H9 (cell line): ENCODE data around the gene CYP27B1. TPM values are rescaled to one million over a fixed set of nuclear protein-coding genes. Genes with fewer than 3 reads are reported as not detected.

ENCODE experiments used
- DNase-seq: peaks from one replicate; pipeline ENCODE4 v3.0.0-alpha.2; 2017
- H2AFZ ChIP-seq: one replicate; pipeline ENCODE4 v1.6.1; 2013; ENCODE audit warnings: mild to moderate bottlenecking, low read length, control low read depth, moderate library complexity
- H2AK5ac ChIP-seq: 2 replicates; pipeline ENCODE4 v1.6.1; 2013; ENCODE audit warnings: low read length, control low read depth, mixed read lengths; ENCODE audit not compliant: insufficient read length
- H2BK120ac ChIP-seq: one replicate; pipeline ENCODE4 v1.6.1; 2013; ENCODE audit warnings: low read depth, mild to moderate bottlenecking, low read length, control low read depth, inconsistent platforms; ENCODE audit not compliant: poor library complexity, severe bottlenecking
- H2BK12ac ChIP-seq: 2 replicates; pipeline ENCODE4 v1.6.1; 2013; ENCODE audit warnings: low read length, control low read depth, mixed read lengths, low read depth; ENCODE audit not compliant: insufficient read length
- H2BK15ac ChIP-seq: 2 replicates; pipeline ENCODE4 v1.6.1; 2013; ENCODE audit warnings: low read depth, low read length, control low read depth
- H2BK20ac ChIP-seq: one replicate; pipeline ENCODE4 v1.6.1; 2013; ENCODE audit warnings: low read depth, mild to moderate bottlenecking, low read length, control low read depth, inconsistent platforms; ENCODE audit not compliant: poor library complexity, severe bottlenecking
- H2BK5ac ChIP-seq: 2 replicates; pipeline ENCODE4 v1.6.1; 2013; ENCODE audit warnings: low read length, control low read depth, mixed read lengths; ENCODE audit not compliant: insufficient read length
- H3K14ac ChIP-seq: 2 replicates; pipeline ENCODE4 v1.6.1; 2013; ENCODE audit warnings: low read length, control low read depth; ENCODE audit not compliant: insufficient read depth
- H3K18ac ChIP-seq: 2 replicates; pipeline ENCODE4 v1.6.1; 2013; ENCODE audit warnings: low read depth, mild to moderate bottlenecking, mixed read lengths, low read length, control low read depth; ENCODE audit not compliant: insufficient read length
- H3K23ac ChIP-seq: 2 replicates; pipeline ENCODE4 v1.6.1; 2013; ENCODE audit warnings: low read length, control low read depth, mixed read lengths, low read depth; ENCODE audit not compliant: insufficient read length
- H3K23me2 ChIP-seq: 2 replicates; pipeline ENCODE4 v1.6.1; 2013; ENCODE audit warnings: low read depth, mild to moderate bottlenecking, mixed read lengths, low read length, control low read depth; ENCODE audit not compliant: insufficient read length, poor library complexity, severe bottlenecking
- H3K27ac ChIP-seq: 2 replicates; pipeline ENCODE4 v1.5.1; 2013; ENCODE audit warnings: low read length, control low read depth, mixed read lengths, low read depth; ENCODE audit not compliant: insufficient read length
- H3K27me3 ChIP-seq: 2 replicates; pipeline ENCODE4 v1.6.1; 2013; ENCODE audit warnings: low read length, control low read depth, inconsistent platforms; ENCODE audit not compliant: insufficient read depth
- H3K4ac ChIP-seq: 2 replicates; pipeline ENCODE4 v1.6.1; 2013; ENCODE audit warnings: low read depth, mild to moderate bottlenecking, control low read depth, inconsistent platforms, low read length, moderate library complexity
- H3K4me1 ChIP-seq: 2 replicates; pipeline ENCODE4 v1.6.1; 2013; ENCODE audit warnings: low read length, control low read depth, inconsistent platforms; ENCODE audit not compliant: insufficient read depth
- H3K4me2 ChIP-seq: 2 replicates; pipeline ENCODE4 v1.6.1; 2013; ENCODE audit warnings: low read length, control low read depth, mixed read lengths; ENCODE audit not compliant: insufficient read length, insufficient read depth
- H3K56ac ChIP-seq: 2 replicates; pipeline ENCODE4 v1.6.1; 2013; ENCODE audit warnings: low read depth, mild to moderate bottlenecking, mixed read lengths, low read length, control low read depth; ENCODE audit not compliant: insufficient read length
- H3K79me1 ChIP-seq: 2 replicates; pipeline ENCODE4 v1.6.1; 2013; ENCODE audit warnings: low read depth, mild to moderate bottlenecking, moderate library complexity, low read length, control low read depth, inconsistent platforms; ENCODE audit not compliant: insufficient read depth, poor library complexity, severe bottlenecking
- H3K79me2 ChIP-seq: 2 replicates; pipeline ENCODE4 v1.6.1; 2013; ENCODE audit warnings: low read length, control low read depth, inconsistent platforms; ENCODE audit not compliant: insufficient read depth
- H3K9ac ChIP-seq: 2 replicates; pipeline ENCODE4 v1.6.1; 2013; ENCODE audit warnings: low read length, control low read depth, mixed read lengths; ENCODE audit not compliant: insufficient read length; ENCODE audit errors: extremely low read depth
- H3K9me3 ChIP-seq: one replicate; pipeline ENCODE4 v1.6.1; 2013; ENCODE audit warnings: low read depth, low read length, inconsistent platforms; ENCODE audit not compliant: control insufficient read depth
- H3T11ph ChIP-seq: one replicate; pipeline ENCODE4 v1.6.1; 2013; ENCODE audit warnings: mild to moderate bottlenecking, low read length, control low read depth, inconsistent platforms
- H4K20me1 ChIP-seq: one replicate; pipeline ENCODE4 v1.6.1; 2013; ENCODE audit not compliant: control insufficient read depth, insufficient read length, insufficient read depth
- H4K5ac ChIP-seq: 2 replicates; pipeline ENCODE4 v1.6.1; 2013; ENCODE audit warnings: low read depth, mild to moderate bottlenecking, mixed read lengths, low read length, control low read depth; ENCODE audit not compliant: insufficient read length
- H4K8ac ChIP-seq: replicated peaks from 2 replicates; pipeline ENCODE4 v1.6.1; 2013; ENCODE audit warnings: low read length, control low read depth, mixed read lengths, low read depth; ENCODE audit not compliant: insufficient read length
- H4K91ac ChIP-seq: 2 replicates; pipeline ENCODE4 v1.6.1; 2013; ENCODE audit warnings: low read depth, mild to moderate bottlenecking, moderate library complexity, mixed read lengths, low read length, control low read depth; ENCODE audit not compliant: insufficient read length
- H3K27ac Mint-ChIP-seq, 3 experiments: 2 replicates in 2 of 3; 3 replicates in 1 of 3; pipeline ENCODE4 v1.8.0; 2020 to 2021; ENCODE audit warnings: mixed read lengths in 3 of 3, mild to moderate bottlenecking in 1 of 3, moderate library complexity in 1 of 3
- H3K27me3 Mint-ChIP-seq: 2 replicates; pipeline ENCODE4 v1.8.0; 2021; ENCODE audit warnings: low read depth, mild to moderate bottlenecking, moderate library complexity, mixed read lengths
- H3K36me3 Mint-ChIP-seq, 3 experiments: 2 replicates in 2 of 3; 3 replicates in 1 of 3; pipeline ENCODE4 v1.8.0; 2020 to 2021; ENCODE audit warnings: low read depth in 3 of 3, mixed read lengths in 3 of 3; ENCODE audit not compliant: insufficient read depth in 1 of 3
- H3K4me1 Mint-ChIP-seq, 2 experiments: 2 replicates each; pipeline ENCODE4 v1.8.0; 2020; ENCODE audit warnings: mixed read lengths in 2 of 2
- H3K4me3 Mint-ChIP-seq, 2 experiments: 2 replicates in 1 of 2; 3 replicates in 1 of 2; pipeline ENCODE4 v1.8.0; 2020 to 2021; ENCODE audit warnings: mild to moderate bottlenecking in 2 of 2, mixed read lengths in 2 of 2, moderate library complexity in 1 of 2
- H3K9me3 Mint-ChIP-seq, 2 experiments: 2 replicates in 1 of 2; 3 replicates in 1 of 2; pipeline ENCODE4 v1.8.0; 2020; ENCODE audit warnings: mild to moderate bottlenecking in 2 of 2, mixed read lengths in 2 of 2, moderate library complexity in 1 of 2
- WGBS: extraction: QIAGEN DNeasy Blood & Tissue Kit; methylation state at CpG from one replicate; pipeline ENCODE4 v1.1.7; 2013; ENCODE audit warnings: missing lambda C conversion rate, low lambda C conversion rate, mixed read lengths; ENCODE audit not compliant: insufficient read length; ENCODE audit errors: extremely low coverage; 5-methylcytosine and 5-hydroxymethylcytosine counted together
- microRNA-seq: library from miRNA; unstranded; fragments of <30 nt; microRNA quantifications from one replicate; pipeline ENCODE4, GENCODE V29; 2020; ENCODE audit warnings: borderline microRNAs expressed
- total RNA-seq: library from RNA; stranded (reverse); gene quantifications from 2 replicates; pipeline ENCODE4 v1.2.1, GENCODE V29; 2021
- TF ChIP-seq, protein P1 (sequence below): fragments of 200-600 bp; sonication (generic); conservative IDR thresholded peaks from 3 replicates; pipeline ENCODE4 v1.8.0; 2021; ENCODE audit warnings: antibody characterized with exemption, mild to moderate bottlenecking

CYP27B1 gene
- total RNA-seq, 1 experiment from 2014 or later: 6.1 TPM

DNA sequence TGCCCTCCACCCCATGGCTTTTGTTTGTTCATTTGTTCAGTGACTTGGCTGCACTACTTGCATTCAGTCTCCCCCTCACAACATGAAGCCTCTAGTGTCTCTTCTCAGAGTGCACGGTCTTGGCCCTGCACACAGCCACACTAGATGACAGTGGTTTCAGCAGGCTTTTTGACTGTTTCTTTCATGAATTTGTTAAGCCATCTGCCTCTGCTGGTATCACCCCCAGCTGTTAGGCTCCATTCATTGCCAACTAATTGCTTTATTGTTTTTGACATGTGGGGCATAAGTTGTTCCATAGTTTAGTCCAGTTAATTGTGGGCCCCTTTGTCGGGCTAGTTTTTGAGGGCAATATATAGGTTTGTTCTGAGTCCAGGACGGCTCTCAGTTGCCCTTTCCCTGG is 54.2 kb downstream of the CYP27B1 start:
- no peak overlapping the region for H3K9ac ChIP-seq
- H4K5ac ChIP-seq: no peak overlapping the region
- Mint-ChIP-seq H3K4me1 (no peaks in the 10 kb centered on the region), H3K4me3 (no peak overlapping the region), H3K27ac (no peak overlapping the region), H3K27me3 (no peaks in the 10 kb centered on the region), H3K9me3 (no peaks in the 10 kb centered on the region), H3K36me3 (peaks cover 5 to 25% (median 5%) of the 10 kb centered on the region in 3 experiments; a peak in 5 of 7 replicates)
- H2BK20ac ChIP-seq: no peak overlapping the region
- no peak overlapping the region for H2BK5ac ChIP-seq
- H3K23me2 ChIP-seq: no peaks in the 10 kb centered on the region
- no peaks in the 10 kb centered on the region for H4K20me1 ChIP-seq
- H3K79me2 ChIP-seq: no peaks in the 10 kb centered on the region
- no peak overlapping the region for H3T11ph ChIP-seq
- H3K4ac ChIP-seq: no peak overlapping the region
- no peak overlapping the region for H3K27ac ChIP-seq
- WGBS: no CpG with 5 or more reads among the region's 3 CpGs
- no peak overlapping the region for H4K91ac ChIP-seq
- no peak overlapping the region for H3K14ac ChIP-seq
- H2BK120ac ChIP-seq: no peak overlapping the region
- no peaks in the 10 kb centered on the region for H3K9me3 ChIP-seq
- H2AFZ ChIP-seq: no peak overlapping the region
- no peak overlapping the region for H2AK5ac ChIP-seq
- H3K27me3 ChIP-seq: no peaks in the 10 kb centered on the region
- TF ChIP-seq, protein P1, sequence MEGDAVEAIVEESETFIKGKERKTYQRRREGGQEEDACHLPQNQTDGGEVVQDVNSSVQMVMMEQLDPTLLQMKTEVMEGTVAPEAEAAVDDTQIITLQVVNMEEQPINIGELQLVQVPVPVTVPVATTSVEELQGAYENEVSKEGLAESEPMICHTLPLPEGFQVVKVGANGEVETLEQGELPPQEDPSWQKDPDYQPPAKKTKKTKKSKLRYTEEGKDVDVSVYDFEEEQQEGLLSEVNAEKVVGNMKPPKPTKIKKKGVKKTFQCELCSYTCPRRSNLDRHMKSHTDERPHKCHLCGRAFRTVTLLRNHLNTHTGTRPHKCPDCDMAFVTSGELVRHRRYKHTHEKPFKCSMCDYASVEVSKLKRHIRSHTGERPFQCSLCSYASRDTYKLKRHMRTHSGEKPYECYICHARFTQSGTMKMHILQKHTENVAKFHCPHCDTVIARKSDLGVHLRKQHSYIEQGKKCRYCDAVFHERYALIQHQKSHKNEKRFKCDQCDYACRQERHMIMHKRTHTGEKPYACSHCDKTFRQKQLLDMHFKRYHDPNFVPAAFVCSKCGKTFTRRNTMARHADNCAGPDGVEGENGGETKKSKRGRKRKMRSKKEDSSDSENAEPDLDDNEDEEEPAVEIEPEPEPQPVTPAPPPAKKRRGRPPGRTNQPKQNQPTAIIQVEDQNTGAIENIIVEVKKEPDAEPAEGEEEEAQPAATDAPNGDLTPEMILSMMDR: no peak
- no peak overlapping the region for H2BK12ac ChIP-seq
- no peak overlapping the region for H3K4me2 ChIP-seq
- H3K18ac ChIP-seq: no peak overlapping the region
- no peaks in the 10 kb centered on the region for H3K4me1 ChIP-seq
- no peak overlapping the region for H3K23ac ChIP-seq
- no peak overlapping the region for H2BK15ac ChIP-seq
- DNase-seq: no peak
- no peak overlapping the region for H4K8ac ChIP-seq
- H3K56ac ChIP-seq: no peak overlapping the region
- no peaks in the 10 kb centered on the region for H3K79me1 ChIP-seq

Small RNA genes within 50 kb of the gene (microRNA-seq; reads per million reads assigned to microRNA genes)
- gene MIR6759: not detected

Other genes with a start within 250 kb of the CYP27B1 start
- gene DDIT3, start 246.6 kb downstream of the CYP27B1 start, total RNA-seq: 12.8 and 14.1 TPM in 2 replicates
- 66.0 and 66.8 TPM in 2 replicates for gene MBD6, start 244.3 kb downstream of the CYP27B1 start, total RNA-seq
- 96.6 and 97.7 TPM in 2 replicates for gene DCTN2, start 219.9 kb downstream of the CYP27B1 start, total RNA-seq
- gene KIF5A, start 217.0 kb downstream of the CYP27B1 start, total RNA-seq: 17.7 and 18.5 TPM in 2 replicates
- gene PIP4K2C, start 175.9 kb downstream of the CYP27B1 start, total RNA-seq: 37.1 and 40.7 TPM in 2 replicates
- 65.2 and 67.5 TPM in 2 replicates for gene DTX3, start 162.3 kb downstream of the CYP27B1 start, total RNA-seq
- gene ARHGEF25, start 155.6 kb downstream of the CYP27B1 start, total RNA-seq: 22.6 and 24.4 TPM in 2 replicates
- gene B4GALNT1, start 133.9 kb downstream of the CYP27B1 start, total RNA-seq: 2.3 and 2.6 TPM in 2 replicates
- 111 and 112 TPM in 2 replicates for gene OS9, start 72.9 kb downstream of the CYP27B1 start, total RNA-seq
- 4.6 and 5.3 TPM in 2 replicates for gene AGAP2, start 28.3 kb downstream of the CYP27B1 start, total RNA-seq
- gene TSPAN31, start 22.0 kb downstream of the CYP27B1 start, total RNA-seq: 18.8 and 20.0 TPM in 2 replicates
- 217 and 218 TPM in 2 replicates for gene CDK4, start 14.8 kb downstream of the CYP27B1 start, total RNA-seq
- 20.5 and 20.9 TPM in 2 replicates for gene MARCHF9, start 12.0 kb downstream of the CYP27B1 start, total RNA-seq
- 58.4 and 66.7 TPM in 2 replicates for gene METTL1, start 5.0 kb upstream of the CYP27B1 start, total RNA-seq
- gene EEF1AKMT3, start 5.5 kb upstream of the CYP27B1 start, total RNA-seq: 2.1 and 2.9 TPM in 2 replicates
- gene TSFM, start 15.7 kb upstream of the CYP27B1 start, total RNA-seq: 50.2 and 53.3 TPM in 2 replicates
- 1.9 and 2.2 TPM in 2 replicates for gene AVIL, start 51.7 kb upstream of the CYP27B1 start, total RNA-seq
- 97.5 and 103 TPM in 2 replicates for gene CTDSP2, start 79.7 kb upstream of the CYP27B1 start, total RNA-seq
- 4.7 and 5.1 TPM in 2 replicates for gene ATP23, start 174.5 kb upstream of the CYP27B1 start, total RNA-seq